SU-DHL-6 (cell line): ENCODE results near the gene ARF4.

ENCODE experiments used
- EZH2phosphoT487 ChIP-seq: fragments of 200-600 bp; sonication (generic), shearing (Covaris generic); conservative IDR thresholded peaks from 2 replicates; pipeline ENCODE4 v1.6.1; 2018; ENCODE audit warnings: mild to moderate bottlenecking, antibody characterized with exemption, low read length, moderate library complexity, mixed read lengths
- TF ChIP-seq, protein P1 (sequence below): fragments of 200-600 bp; sonication (generic); IDR thresholded peaks from one replicate; pipeline ENCODE4 v1.5.1; 2017; ENCODE audit warnings: antibody characterized with exemption, mild to moderate bottlenecking, low read length, moderate library complexity; ENCODE audit not compliant: insufficient read depth, poor library complexity, severe bottlenecking

DNA sequence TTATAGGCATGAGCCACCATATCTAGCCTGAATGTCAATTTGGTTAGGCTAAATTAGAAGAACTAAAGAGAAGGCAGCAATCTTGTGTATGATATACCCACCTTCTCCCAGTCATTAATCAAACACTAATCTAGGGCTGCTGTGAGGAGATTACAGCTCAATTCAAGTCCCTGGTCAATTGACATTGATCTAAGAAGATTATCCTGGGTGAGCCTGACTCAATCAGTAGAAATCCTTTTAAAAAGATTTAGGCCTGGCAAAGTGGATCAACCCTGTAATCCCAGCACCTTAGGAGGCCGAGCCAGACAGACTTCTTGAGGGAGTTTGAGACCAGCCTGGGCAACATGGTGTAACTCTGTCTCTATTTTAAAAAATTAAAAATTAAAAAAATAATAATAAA lies 50.5 kb downstream of the ARF4 start:
- TF ChIP-seq, protein P1, sequence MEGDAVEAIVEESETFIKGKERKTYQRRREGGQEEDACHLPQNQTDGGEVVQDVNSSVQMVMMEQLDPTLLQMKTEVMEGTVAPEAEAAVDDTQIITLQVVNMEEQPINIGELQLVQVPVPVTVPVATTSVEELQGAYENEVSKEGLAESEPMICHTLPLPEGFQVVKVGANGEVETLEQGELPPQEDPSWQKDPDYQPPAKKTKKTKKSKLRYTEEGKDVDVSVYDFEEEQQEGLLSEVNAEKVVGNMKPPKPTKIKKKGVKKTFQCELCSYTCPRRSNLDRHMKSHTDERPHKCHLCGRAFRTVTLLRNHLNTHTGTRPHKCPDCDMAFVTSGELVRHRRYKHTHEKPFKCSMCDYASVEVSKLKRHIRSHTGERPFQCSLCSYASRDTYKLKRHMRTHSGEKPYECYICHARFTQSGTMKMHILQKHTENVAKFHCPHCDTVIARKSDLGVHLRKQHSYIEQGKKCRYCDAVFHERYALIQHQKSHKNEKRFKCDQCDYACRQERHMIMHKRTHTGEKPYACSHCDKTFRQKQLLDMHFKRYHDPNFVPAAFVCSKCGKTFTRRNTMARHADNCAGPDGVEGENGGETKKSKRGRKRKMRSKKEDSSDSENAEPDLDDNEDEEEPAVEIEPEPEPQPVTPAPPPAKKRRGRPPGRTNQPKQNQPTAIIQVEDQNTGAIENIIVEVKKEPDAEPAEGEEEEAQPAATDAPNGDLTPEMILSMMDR: no peak
- TF ChIP-seq EZH2phosphoT487: no peak
